Measurements from ENCODE around the gene NTNG1.

Gene NTNG1

GRCh38 chr1:107459204-107459904 is 318.5 kb downstream of the NTNG1 start:
- no peak for DNase-seq (ENCODE audit: low read depth)

- DNase-seq (ENCODE audit: low read depth), result no peak
Observed at GRCh38 chr1:107460035-107460434, 319.2 kb downstream of the NTNG1 start.

GRCh38 chr1:107464827-107465226 is 324.0 kb downstream of the NTNG1 start:
- no peak for DNase-seq (ENCODE audit: low read depth)

DNA sequence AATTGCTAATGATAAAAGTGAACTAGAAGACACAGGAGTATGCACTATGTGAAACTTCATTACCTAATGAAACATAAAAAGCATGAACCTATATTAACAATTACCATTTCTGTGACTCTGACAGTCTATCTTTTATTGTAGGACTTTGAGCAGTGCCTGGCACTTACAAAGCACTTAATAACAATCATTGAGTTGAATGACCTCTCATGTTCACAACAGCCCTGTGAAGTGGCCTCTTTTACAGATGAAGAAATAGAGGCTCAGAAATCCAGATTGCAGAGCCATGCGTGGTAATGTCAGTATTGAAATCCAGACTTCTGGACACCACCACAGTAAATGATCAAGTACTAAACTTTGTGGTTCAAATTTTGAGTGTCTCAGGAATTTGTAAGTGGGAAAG is 326.4 kb downstream of the NTNG1 start:
- DNase-seq (ENCODE audit: low read depth), result no peak

GRCh38 chr1:107467811-107468210 is 327.0 kb downstream of the NTNG1 start:
- DNase-seq (ENCODE audit: low read depth), result no peak

DNA sequence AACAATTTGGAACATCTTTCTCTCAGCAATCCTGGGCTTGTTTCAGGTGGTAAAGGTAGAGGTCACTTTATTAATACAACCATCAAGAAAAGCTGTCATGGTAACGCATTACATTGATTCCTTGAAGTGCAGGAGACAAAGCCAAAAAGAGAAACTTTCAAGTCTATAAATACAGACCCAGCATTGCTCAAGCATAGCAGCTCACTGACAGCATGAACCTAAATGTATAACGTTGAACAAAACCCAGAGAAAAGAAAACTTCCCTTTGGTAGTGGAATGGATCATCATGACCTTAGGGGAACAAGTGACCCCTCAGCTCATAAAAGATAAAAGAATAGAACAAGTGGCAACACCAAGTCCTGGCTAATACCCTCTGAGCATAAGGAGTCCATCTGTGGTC is 332.2 kb downstream of the NTNG1 start:
- DNase-seq (ENCODE audit: low read depth), result no peak

DNA sequence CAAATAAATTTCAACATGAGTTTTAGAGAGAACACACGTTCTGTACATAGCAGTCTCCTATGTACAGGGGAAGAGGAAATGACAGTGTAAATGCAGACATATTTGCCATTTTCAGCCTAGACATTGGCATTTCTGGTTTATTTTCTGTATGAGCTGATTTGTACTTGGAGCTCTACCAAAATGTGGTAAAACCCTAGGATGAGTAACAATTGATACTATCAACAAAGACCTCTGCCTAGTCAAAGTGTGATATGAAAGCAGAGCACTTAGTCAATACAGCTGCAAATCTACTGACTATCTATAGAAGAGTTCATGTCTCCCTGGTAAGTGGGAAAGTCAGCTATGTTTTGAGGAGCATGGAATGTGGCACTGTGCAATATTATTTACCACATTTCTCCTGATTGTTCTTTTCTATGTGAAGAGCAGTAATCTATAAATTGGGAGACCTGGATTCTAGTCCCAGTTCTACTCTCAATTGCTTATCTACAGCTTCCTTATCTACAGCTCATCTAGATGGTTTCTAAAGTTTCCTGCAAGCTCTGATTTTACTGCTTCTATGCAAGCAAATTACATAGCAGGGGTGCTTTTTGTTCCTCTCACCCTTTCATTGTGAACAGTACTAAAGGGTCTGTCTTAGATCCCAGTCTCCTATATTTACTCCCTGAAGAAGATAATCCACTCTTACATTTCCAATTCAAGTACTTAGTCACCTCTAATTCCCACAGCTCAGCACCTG is 334.2 kb downstream of the NTNG1 start:
- DNase-seq (ENCODE audit: low read depth), result no peak

- no peak for DNase-seq (ENCODE audit: low read depth)
Observed at GRCh38 chr1:107477233-107477632, 336.4 kb downstream of the NTNG1 start.

DNA sequence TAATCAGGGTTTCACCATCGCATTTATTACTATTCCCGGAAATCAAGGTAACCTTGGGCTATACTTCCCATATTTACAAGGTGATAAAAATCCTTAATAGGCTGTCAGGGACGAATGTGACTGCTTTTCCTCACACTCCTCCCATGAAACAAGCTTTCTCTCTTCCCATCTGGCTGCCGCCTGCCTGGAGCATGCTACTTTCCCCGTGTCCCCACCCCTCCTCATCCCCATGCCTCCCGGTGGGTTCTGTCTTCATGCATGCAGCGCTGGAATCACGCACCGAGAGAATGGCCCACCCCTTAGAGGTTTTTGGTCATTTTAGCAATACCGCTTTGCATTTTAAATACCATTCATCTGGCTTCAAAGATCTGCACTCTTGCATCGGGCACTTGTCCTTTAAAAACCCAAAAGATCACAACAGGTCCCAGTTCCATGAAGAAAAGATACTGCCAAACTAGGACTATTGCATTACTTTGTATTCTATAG is 339.1 kb downstream of the NTNG1 start:
- DNase-seq (ENCODE audit: low read depth), result no peak

- no peak for DNase-seq (ENCODE audit: low read depth)
Observed at GRCh38 chr1:107480548-107481415, 339.9 kb downstream of the NTNG1 start.

GRCh38 chr1:107481756-107482384 is 341.0 kb downstream of the NTNG1 start:
- DNase-seq (ENCODE audit: low read depth), result no peak

DNA sequence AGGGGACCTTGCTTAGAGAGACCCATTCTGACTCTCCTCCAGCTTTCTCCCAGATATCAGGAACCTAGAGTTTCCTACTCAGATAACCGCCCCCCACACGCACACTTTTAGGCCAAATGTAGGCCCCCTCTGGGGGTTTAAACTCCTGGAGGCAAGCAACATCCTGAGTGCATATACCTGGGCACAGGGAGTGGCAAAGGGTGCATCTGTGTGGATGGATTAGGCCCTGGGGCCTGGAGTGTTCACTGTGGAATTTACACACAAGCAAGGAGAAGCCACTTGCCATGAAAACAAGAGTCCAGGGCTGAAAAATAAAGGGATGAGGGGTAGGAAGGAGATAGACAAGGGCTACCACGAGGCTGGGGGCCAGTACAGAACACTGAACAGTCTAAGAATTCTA is 343.1 kb downstream of the NTNG1 start:
- no peak for DNase-seq (ENCODE audit: low read depth)

- DNase-seq (ENCODE audit: low read depth), result no peak
Observed at GRCh38 chr1:107486349-107486748, 345.5 kb downstream of the NTNG1 start.

DNA sequence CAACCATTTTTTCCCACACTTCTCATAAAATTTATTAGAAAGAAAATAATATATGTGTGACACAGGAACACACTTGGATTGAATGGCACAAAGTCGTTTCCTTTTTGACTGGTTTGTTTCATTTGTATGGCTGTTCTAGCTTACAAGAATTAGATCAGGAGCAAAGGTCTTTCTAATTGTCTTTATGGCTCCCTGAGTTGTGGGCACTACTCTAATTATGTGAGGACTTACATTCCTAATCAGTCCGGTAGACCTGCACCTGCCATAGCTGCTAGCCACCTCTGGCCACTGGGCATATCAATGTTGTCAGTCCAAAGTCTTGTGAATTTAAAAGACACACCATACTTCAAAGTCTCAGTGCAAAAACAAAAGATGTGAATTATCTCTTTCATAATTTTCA is 346.7 kb downstream of the NTNG1 start:
- DNase-seq (ENCODE audit: low read depth), result no peak

DNA sequence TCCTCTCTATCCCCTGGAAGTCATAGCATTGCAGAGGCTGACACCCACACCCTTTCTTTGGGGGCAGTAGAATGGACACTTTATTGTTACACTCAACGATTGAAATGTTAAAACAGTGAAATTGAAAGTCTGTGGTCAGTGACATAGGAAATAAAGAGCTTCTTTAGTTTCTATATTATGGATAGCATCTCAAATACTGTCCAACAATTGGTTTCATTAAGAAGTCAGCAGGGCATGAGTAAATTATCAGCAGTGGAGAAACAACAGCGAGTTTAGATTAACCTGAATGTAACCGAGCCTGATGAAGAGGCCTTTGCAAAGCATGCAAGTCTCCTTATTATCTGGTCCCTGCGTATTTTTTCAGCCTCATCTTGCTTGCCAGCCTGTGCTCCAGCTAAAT is 350.7 kb downstream of the NTNG1 start:
- no peak for DNase-seq (ENCODE audit: low read depth)

DNA sequence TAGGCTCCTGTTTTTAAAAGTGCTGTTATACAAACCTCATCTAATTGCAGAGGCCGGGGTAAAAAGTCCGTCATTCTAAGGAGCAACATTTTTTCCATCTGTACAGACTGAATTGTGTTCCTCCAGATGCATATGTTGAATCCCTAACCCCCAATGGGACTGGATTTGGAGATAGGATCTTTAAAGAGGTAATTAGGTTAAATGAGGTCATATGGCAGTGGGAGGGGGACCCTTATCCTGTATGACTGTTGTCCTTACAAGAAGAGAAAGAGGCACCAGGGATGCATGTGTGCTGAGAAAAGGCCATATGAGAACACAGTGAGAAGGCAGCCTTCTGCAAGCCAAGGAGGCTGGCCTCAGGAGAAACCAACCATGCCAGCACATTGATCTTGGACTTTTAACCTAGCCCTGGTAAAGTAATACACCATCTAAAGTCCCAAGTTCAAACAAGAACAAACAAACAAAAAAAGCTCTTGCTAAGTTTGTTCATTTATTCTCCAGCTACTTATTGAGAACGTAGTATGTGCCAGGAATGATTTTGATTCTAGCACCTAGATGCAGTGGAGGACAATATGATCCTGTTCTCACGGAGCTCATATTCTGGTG is 352.4 kb downstream of the NTNG1 start:
- no peak for DNase-seq (ENCODE audit: low read depth)

- DNase-seq (ENCODE audit: low read depth), result no peak
Observed at GRCh38 chr1:107494061-107494460, 353.2 kb downstream of the NTNG1 start.

DNA sequence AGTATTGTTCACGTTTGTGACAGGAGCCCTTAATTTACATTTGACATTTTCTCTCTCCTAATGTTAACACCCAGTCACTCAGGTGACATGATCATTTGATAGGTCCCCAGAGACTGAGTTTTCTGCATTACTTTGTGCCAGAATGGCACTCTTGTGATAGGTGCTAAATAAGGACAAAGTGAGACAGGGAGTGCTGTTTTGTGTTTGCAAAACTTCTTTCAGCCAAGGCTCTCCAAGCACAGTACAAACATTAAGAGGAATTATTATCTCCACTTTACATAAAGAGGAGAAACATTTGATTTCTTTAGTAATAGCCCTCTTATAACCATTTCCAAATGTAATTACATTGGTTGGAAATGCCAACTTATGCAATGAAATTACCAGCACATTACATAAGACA is 355.2 kb downstream of the NTNG1 start:
- no peak for DNase-seq (ENCODE audit: low read depth)

DNA sequence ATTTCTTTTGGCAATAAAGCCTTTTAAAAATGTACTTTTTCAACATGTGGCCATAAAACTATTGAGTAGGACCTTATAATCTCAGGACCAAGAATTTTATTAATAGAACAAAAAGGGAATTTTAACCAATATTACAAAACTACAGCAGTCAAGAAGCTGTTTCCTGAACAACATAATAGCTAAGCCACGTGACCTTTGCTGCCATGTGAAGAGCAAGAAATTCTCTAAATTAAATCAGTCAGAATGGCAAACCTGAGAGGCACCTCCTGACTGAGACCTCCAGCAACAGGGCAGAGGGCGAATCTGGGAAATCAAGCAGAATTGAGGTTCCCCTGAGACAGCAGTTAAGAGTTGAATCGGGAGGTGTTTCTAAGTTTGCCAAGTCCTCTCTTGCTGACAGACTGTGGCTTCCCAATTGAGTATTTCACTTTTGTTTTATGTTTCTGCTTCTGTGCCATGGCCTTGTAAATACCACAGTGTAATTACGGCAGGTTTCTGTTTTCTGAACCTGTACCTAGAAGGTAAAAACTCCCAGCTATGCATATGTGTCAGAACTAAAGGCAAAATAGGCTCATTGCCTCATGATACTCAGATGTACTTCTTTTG is 358.4 kb downstream of the NTNG1 start:
- no peak for DNase-seq (ENCODE audit: low read depth)

GRCh38 chr1:107501081-107501605 is 360.3 kb downstream of the NTNG1 start:
- no peak for DNase-seq (ENCODE audit: low read depth)

GRCh38 chr1:107510347-107510746 is 369.5 kb downstream of the NTNG1 start:
- no peak for DNase-seq (ENCODE audit: low read depth)

All from activated T-cell treated with anti-CD3 and anti-CD28 coated beads for 48 hours (primary cell).